Activated CD8-positive, alpha-beta memory T cell treated with anti-CD3 and anti-CD28 coated beads for 24 hours (primary cell): ENCODE data around the gene CSF2.
A peak's percentile ranks its signal among the peaks of the same experiment; 100 is the strongest.

Source experiments
- DNase-seq: peaks from one replicate; pipeline ENCODE4 v3.0.0-alpha.2; 2020

Gene CSF2

DNA sequence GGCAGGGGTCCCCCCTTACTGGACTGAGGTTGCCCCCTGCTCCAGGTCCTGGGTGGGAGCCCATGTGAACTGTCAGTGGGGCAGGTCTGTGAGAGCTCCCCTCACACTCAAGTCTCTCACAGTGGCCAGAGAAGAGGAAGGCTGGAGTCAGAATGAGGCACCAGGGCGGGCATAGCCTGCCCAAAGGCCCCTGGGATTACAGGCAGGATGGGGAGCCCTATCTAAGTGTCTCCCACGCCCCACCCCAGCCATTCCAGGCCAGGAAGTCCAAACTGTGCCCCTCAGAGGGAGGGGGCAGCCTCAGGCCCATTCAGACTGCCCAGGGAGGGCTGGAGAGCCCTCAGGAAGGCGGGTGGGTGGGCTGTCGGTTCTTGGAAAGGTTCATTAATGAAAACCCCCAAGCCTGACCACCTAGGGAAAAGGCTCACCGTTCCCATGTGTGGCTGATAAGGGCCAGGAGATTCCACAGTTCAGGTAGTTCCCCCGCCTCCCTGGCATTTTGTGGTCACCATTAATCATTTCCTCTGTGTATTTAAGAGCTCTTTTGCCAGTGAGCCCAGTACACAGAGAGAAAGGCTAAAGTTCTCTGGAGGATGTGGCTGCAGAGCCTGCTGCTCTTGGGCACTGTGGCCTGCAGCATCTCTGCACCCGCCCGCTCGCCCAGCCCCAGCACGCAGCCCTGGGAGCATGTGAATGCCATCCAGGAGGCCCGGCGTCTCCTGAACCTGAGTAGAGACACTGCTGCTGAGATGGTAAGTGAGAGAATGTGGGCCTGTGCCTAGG lies at the start of gene CSF2:
Gene CSF2, plus strand, starts transcription at position 559 of the 783 bp plus-strand sequence. Its CDS starts 35 bp downstream, at position 594.
- no peak for DNase-seq

DNA sequence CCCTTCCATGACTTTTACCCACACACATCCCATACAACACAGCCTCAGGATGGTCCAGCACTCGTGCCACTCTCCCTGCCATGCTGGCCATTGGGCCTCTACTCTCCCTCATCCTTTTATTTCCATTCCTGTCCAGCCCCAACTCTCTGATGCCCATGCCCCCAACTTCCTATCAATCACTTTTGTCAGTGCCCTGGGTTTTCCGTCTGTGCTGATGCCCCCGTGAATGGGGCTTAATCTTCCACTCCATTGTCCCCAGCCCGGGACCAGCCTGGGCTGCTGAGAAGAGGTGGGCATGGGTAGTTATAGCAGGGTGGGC lies 49.5 kb upstream of the CSF2 start:
- DNase-seq, result no peak

DNA sequence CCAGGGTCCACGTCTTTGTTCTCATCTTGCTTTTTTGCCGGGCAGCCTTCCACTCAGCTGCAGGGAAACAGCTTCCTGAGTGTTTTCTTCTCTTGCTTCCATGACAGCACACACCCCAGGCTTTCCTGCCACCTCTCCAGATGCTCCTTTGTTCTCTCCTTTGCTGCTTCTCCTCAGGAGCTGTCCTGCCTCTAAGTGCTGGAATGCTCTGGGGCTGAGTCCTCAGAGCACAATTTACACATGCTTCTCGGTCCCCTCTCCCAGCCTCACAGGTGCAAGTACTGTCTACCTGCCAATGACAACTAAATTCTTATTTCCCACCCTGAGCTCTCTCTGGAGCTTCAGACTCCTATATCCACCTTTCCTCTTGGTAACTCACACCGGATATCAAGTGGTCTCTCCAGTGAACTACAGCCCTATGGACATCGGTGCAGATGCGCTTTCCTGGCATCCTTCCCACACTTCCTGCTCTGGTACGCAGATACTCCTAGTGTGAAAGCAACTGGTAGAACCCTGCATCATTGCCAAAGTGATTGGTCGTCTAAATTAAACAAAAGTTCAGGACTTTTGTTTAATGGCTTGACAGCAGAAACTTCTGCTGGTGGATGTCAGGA lies 48.7 kb upstream of the CSF2 start:
- peak; percentile 53 for DNase-seq

DNA sequence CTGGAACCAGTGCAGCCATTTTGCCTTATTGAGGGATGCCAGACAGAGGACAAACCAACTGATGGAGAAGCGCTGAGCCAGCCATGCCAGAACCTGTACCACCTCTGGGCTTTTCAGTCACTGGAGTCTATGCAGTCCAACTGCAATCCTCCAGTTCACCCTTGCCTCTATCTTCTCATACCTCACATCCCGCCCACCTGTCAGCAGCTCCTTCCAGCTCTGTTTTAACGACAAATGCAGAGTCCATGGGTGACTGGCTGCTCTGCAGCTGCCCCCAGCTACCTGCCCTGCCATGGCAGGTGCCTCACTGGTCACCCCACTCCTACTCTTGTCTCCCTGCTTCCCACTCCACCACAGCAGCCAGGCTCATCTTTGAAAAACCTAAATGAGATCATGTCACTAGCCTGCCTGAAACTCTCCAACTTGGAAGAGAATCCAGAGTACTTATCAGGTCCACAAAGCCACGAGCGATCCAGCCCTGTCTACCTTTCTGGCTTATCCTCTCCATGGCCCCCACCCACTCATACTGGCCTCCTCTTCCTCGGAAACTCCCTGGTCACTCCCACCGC lies 48.1 kb upstream of the CSF2 start:
- DNase-seq, result peak; percentile 57

DNA sequence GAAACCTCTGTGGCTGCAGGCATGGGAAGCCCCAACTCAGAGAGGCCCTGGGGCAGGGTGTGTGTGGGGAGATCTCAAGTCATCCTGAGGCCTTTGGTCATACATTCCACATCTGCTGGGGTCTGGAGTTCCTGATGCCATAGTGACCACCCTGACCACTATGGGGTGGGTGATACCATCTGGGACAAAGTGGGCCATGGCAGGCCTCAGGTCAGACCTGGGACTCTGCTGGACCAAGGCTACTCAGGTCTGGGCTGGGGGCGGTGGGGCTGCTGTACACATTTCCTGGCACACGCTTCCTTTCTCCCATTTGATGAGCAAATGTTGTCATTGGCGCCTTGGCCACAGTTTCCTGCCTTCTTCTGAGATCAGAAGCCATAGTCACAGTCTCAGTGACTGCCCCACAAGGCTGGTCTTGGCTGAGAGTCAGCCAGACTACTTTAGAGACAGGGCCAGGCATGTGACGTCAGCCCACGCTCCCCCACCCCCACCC lies 47.0 kb upstream of the CSF2 start:
- DNase-seq, result peak; percentile 66

DNA sequence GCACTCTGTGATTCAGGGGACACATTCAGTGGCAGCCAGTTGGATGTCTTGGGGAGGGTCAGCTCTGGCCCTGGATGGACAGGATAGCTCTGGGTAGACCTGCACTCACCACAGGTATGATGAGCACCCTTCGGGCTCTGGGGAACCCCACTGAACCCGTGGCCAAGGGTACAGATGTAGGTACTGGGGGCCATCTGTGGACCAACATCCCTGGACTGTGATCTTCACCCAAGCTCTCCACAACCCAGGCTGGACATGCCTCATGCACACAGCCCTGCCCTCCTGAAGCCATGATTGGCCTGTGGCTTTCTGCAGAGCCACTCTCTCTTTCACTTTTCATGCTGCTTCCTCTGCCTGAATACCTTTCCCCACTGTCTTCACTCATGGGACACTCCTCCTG lies 46.6 kb upstream of the CSF2 start:
- no peak for DNase-seq

DNA sequence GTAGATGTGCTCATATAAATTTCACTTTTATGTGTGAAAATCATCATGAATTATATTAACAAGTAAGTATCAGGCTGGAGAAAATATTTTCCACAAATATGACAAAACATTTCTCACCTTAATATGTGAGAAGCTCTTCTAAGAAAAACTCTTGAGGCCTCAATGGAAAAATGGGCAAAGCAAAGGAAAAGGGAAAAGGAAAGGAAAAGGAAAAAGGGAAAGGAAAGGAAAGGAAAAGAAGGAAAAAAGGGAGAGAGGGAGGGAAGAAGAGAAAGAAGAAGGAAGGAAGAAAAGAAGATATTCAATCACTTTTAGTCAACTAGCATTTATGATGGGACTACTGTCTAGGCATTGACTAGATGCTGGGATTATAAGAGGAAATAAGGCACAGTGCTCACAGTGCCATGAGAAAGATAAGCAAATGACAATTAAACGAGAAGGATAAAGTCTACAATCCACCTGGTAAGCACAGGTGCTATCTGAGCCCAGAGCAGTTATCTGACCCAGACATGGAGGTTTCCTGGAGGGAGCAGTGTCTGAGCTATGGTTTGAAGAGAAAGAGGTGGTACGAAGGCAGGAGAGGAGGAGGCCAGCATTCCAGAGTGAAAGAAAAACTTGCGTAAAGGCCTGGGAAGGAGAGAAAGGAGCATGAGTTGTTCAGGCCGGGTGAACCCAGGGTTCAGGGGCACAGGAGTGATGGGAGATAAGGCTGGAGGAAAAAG lies 43.8 kb upstream of the CSF2 start:
- DNase-seq, result no peak

DNA sequence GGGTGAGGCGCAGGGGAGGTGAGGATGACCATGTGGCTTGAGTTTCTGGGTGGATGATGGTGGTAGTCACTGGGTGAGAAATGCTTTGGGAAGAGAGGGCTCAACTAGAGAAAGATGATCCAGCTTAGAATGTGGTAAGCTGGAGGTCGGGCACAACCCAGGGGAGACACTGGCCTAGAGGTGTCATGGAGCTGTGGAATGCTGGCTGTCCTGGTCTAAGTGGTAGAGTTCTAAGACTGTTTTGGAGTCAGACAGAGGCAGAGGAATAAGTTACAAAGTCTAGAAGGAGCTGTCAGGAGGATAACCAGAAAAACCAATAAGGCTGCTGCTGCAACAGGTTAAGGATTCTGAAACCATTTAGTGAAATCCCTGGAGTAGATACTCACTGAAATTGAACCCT lies 43.0 kb upstream of the CSF2 start:
- no peak for DNase-seq

DNA sequence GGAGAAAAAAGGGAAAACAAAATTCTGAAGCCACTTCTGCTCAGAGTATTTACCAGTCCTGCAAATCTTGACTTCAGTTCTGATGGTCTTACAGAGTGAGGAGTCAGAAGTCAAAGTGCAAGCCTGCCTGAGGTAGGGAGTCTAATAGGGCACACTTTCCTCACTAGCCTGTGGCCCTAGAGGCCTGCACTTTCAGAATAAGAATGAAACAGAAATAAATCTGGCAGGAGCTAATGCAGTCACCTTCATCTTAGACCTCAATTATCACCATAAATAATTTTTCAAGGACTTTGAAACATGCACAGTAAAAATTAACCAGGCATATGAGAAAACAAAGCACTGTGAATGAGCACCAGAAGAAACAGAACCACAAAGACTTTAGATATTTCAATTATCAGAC lies 41.4 kb upstream of the CSF2 start:
- no peak for DNase-seq

DNA sequence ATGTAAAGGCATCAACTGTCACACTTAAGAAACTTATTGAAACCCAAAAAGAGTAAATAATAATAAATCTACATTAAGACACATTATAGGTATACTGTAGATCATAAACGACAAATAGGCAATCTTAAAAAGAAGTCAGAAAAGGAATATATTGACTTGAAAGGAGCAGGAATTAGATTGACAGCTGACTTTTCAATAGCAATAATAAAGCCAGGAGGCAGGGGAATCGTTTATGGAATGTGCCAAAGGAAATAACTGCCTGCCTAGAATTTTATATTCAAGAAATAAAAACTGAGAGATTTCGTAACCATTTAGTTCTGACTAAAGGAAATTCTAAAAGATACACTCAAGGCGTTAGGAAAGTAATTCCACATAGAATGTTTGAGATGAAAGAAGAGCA lies 40.5 kb upstream of the CSF2 start:
- DNase-seq, result no peak

DNA sequence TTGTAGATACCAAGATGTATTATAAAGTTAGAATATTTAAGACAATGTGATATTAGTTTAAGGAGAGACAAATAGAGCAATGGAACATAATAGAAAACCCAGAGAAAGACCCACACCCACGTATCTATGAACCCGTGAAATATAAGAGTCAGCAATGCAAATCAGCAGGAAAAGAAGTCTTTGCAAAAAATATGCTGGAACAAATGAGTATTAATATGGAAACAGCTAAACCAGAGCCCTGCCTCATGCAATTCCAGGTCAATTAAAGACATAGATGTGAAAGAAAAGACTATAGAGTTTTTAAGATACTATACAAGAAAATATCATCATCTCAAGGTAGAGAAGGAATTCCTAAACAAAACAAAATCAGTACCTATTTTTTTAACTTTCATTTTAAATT lies 36.2 kb upstream of the CSF2 start:
- no peak for DNase-seq

DNA sequence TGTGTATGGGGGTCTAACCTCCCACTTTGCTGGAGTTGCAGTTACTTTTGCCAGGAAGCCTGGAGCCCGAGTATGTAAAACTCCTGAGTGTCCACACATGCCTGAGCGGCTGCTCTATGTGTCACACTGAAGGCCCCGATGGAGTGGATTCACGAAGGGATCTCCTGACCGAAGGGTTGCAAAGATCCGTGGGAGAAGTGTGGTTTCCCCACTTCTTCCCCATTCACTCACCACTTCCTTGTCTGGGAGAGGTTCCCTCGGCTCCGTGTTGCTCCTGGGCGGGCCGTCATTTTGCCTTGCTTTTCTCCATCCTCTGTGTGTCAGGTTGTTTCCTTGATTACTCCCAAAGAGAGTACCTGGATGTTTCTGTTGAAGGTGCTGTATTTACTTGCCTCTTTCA lies 29.4 kb upstream of the CSF2 start:
- DNase-seq, result no peak

DNA sequence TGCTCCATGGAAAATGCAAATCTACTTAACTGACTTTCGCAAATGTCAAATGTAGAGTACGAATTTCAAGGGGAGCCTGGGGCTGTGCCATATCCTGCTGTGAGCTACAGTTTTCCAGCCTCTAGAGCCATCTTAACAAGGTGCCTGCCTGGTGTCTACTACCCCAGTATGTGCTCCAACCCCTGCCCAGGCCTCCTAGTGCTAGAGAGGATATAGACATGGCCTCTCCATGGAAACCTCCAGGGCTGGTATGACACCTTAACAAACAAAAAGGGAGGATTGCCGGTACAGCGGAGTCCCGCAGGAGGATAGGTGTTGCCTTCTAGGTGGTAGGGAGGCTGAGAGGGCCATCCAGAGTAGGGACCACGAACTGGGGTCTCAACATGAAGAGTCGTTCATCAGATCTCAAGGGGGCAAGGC lies 26.7 kb upstream of the CSF2 start:
- DNase-seq, result peak; percentile 50

DNA sequence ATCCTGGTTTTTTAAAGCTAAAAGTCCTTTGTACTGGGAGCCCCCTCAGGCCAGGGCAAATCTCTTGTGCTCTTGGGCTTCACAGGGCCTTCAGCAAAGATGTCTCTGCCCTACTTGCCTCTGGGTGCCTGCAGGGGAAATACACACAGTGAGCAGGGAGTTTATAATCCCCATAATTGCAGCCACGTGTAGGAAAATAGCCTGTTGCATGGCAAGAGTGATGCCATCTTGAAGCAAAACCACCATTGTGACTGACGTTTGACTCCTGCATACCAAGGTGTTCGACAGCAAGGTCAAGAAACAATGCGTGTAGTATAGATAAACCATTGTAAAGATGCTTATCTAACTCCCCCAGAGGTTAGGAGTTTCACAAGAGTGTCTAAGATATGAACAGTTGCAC lies 24.5 kb upstream of the CSF2 start:
- DNase-seq, result no peak

DNA sequence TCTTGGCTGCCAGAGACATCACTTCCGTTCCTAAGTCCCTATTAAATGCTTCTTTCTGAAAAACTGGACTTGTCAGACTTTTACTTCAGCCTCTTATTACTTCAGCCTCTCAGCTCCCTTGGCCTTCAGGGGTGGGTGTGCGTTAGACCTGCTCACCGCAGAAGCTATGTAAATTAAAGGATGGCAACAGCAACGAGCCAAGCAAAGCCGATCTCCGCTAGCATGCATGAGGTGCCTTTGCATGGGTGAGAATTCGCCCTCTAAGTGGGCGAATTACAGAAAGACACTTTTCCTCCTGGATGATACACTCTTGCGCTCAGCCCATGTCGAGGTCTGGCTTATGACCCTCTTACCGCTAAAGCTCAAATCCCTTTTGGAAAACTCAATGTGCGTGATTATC lies 24.0 kb upstream of the CSF2 start:
- no peak for DNase-seq

DNA sequence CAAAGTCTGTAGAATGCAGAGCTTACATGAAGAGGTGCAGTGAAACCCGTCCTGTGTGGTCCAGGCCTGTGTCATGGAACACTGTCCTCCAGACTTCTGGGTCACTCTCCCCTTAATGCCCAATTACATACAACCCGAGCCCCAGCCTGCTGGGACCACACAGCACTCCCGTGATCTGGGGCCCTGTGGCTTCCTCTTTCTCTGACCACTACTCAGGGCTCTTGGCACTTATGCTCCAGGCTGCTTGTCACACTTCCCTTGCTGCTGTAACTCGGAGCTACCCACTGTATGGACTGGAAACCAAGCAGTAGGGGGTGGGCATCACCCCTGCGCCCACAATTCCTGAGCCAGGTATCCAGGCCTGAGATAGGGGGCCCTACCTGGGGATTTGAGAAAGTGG lies 23.5 kb upstream of the CSF2 start:
- peak; percentile 49 for DNase-seq

DNA sequence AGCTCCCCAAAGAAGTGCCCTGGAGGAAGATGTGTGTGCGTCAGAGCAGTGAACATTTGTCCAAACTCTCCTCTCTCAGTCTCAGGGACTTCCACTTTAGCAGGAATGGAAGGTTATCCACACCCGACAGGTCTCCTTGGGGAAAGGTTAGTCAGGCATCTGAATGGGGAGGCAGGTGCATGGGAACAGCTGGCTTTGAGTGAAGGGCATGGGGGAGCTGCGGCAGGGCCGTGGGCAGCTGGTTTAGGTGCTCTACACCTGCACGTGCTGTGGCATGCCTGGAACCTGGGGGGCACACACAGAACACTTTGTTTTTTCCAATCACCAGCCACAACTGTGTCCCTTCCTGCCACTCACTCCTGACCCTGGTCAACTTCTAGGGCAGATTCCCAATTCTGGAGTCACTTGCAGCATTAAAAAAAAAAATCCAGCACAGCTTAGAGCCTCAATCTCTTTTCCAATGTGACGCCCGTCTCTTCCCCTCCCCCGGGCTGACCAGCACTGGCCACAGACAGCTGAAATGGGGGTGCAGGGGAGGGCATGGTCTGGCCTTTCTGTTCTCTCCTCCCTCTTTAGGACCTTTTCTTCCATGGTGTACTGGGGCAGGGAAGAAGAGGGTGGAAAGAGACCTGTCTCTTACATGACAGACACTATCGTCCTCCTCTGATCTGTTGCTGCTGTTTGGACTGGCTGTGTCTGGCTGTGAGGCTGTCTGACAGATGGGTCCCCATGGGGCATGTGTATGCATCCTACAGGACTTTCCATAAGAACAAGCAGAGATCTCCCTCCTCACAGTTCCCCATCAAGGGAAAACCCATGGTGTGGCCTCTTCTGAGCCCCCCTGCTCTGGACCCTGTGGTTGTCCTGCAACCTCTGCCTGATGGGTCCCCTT lies 22.7 kb upstream of the CSF2 start:
- peak; percentile 49 for DNase-seq

DNA sequence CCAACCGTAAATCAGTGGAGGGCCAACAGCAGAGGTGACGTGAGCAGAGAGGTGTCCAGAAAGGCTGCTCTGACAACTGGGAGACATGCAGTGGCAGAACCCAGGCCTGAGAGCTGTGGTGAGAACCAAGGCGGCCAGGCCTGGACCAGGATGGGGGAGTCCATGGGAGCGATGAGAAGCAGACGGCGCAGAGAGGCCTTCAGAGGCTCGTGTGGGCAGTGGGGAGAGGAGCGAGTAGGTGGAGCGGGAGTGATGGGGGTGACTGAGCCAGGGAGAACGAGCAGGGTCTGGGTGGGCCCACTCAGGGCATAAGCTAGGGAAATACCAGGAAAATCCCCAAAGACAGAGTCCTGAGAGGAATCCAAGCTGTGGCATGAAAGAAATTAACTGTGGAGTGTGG lies 21.1 kb upstream of the CSF2 start:
- no peak for DNase-seq

DNA sequence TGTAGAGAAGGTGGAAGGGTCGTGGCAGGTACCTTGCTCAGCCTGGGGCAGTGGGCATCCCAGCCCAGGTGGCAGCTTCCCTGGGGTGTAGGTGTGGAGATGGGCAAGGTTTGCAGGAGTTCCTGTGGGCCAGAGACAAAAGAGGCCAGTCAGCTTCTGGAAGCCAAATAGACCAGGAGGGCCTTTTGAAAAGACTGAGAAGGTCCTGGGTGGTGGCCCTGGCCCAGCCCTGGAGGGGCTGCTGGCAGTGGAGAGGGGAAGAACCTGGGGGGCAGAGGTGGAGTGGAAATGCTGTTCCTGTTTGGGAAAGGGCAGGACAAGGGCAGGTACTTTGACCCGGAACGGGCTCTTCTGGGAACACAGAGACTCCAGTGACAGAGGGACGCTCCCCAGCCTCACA lies 20.1 kb upstream of the CSF2 start:
- DNase-seq, result peak; percentile 55

DNA sequence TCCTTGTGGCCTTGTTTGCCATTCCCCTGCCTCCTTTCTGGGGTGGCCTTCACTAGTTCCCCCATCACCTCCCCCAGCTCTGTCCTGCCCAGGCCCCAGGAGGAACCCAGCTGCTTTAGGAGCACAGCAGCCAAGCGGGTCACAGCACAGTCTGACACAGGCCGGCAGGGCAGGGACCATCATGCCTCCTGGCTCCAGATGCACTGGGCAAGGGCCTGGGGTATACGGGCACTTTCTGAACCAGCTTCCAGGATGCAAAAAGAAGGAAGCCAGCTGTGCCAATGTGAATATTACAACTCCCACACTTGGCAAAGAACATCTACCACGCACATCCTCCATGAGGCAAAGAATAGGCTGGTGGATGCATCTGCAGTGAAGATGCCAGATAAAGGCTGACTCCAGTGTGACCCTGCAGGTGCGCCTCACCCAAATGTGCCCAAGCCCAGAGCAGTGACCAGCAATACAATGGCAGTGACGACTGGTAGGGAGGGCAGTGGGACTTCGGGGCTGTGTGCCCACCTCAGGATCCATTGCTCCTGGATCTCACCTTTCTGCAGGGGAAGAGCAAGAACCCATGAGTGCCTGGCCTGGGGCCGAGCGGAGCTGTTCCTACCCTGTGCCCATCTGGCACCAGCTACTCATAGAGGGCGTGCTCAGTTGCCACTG lies 19.4 kb upstream of the CSF2 start:
- DNase-seq, result peak; percentile 54

DNA sequence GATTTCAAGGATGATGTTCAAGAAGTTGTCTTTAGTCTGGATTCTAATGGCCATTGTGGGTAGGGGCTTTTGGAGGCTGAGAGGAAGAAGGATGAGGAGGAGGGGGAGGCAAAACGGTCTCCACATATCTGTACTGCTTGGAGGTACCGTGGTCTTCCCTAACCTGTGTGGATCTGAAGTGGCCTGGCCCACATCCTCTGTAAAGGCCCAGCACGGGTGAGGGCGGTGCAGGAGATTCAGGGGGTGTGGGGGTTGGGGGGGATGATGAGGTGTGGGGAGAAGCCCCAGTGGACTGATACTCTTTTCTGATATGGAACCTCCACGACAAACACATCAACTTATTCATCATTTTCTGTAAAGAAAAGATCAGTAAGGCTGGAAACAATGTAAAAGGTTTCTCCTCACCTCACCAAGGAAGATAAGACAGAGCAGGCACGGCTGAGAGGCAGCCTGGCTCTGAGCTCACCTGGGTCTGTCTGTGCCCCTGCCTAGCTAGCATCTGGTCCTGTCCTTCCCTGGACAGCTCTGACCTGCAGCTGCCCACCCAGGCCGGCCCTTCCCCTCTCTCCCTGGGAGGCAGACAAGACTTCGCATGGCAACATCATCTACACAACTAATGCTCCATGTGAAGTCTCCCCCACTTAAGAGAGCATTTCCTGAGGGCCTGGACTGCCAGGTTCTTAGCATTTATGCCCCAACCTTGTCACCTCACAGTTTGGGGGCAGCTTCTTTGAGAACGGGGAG lies 18.7 kb upstream of the CSF2 start:
- DNase-seq, result peak; percentile 54
